ENCODE measurements around the gene DHRS7.
"Not testable (repeated sequence)": the region's sequence is repeated elsewhere in the genome, so short reads cannot be mapped to it uniquely, and the experiment has no call there.

The DHRS7 gene

GRCh38 chr14:60114881-60115280 is 50.3 kb downstream of the DHRS7 start:
- Histone ChIP-seq H3K36me3 (ENCODE audit: insufficient read depth, low read length) (peaks cover 54% of the 10 kb centered on the region), H3K4me2 (ENCODE audit: low read length) (no peak overlapping the region)

GRCh38 chr14:60111732-60112131 is 53.5 kb downstream of the DHRS7 start:
- Histone ChIP-seq H3K4me2 (ENCODE audit: low read length) (no peak overlapping the region), H3K9me3 (replicated peaks; ENCODE audit: low read length) (no peaks in the 10 kb centered on the region), H3K36me3 (ENCODE audit: insufficient read depth, low read length) (peaks cover 49% of the 10 kb centered on the region), H3K4me3 (ENCODE audit: low read length) (no peak overlapping the region), H3K4me1 (ENCODE audit: control insufficient read depth, insufficient read depth, low read length) (peaks cover under 1% of the 10 kb centered on the region), H3K27me3 (ENCODE audit: control insufficient read depth, insufficient read depth, low read length) (no peaks in the 10 kb centered on the region), H3K9ac (ENCODE audit: low read depth, low read length) (no peak overlapping the region)

More at GRCh38 chr14:60114881-60115280, 50.3 kb downstream of the DHRS7 start:
- Histone ChIP-seq H3K4me3 (ENCODE audit: low read length) (no peak overlapping the region), H3K4me1 (ENCODE audit: control insufficient read depth, insufficient read depth, low read length) (no peaks in the 10 kb centered on the region), H3K27me3 (ENCODE audit: control insufficient read depth, insufficient read depth, low read length) (no peaks in the 10 kb centered on the region), H3K9me3 (replicated peaks; ENCODE audit: low read length) (no peaks in the 10 kb centered on the region), H3K9ac (ENCODE audit: low read depth, low read length) (no peak overlapping the region)

GRCh38 chr14:60107477-60107876 is 57.7 kb downstream of the DHRS7 start:
- Histone ChIP-seq H3K9ac (ENCODE audit: low read depth, low read length) (no peak overlapping the region), H3K27me3 (ENCODE audit: control insufficient read depth, insufficient read depth, low read length) (no peaks in the 10 kb centered on the region), H3K9me3 (replicated peaks; ENCODE audit: low read length) (no peaks in the 10 kb centered on the region), H3K36me3 (ENCODE audit: insufficient read depth, low read length) (peaks cover 26% of the 10 kb centered on the region), H3K4me2 (ENCODE audit: low read length) (no peak overlapping the region), H3K4me3 (ENCODE audit: low read length) (no peak overlapping the region), H3K4me1 (ENCODE audit: control insufficient read depth, insufficient read depth, low read length) (peaks cover 14% of the 10 kb centered on the region)

- no peak overlapping the region for H3K4me3 ChIP-seq (ENCODE audit: low read length)
- H3K27me3 ChIP-seq (ENCODE audit: control insufficient read depth, insufficient read depth, low read length): no peaks in the 10 kb centered on the region
- peak overlapping the region; percentile 49 for H3K4me2 ChIP-seq (ENCODE audit: low read length)
- H3K4me1 ChIP-seq (ENCODE audit: control insufficient read depth, insufficient read depth, low read length): peaks cover 25% of the 10 kb centered on the region
- H3K9ac ChIP-seq (ENCODE audit: low read depth, low read length): peak overlapping the region; percentile 14
- H3K9me3 ChIP-seq (replicated peaks; ENCODE audit: low read length): no peaks in the 10 kb centered on the region
- peaks cover 25% of the 10 kb centered on the region for H3K36me3 ChIP-seq (ENCODE audit: insufficient read depth, low read length)
Observed at GRCh38 chr14:60106339-60106738, 58.9 kb downstream of the DHRS7 start.

GRCh38 chr14:60102389-60102788 is 62.8 kb downstream of the DHRS7 start:
- no peak overlapping the region for H3K4me3 ChIP-seq (ENCODE audit: low read length)
- H3K27me3 ChIP-seq (ENCODE audit: control insufficient read depth, insufficient read depth, low read length): no peaks in the 10 kb centered on the region
- H3K4me1 ChIP-seq (ENCODE audit: control insufficient read depth, insufficient read depth, low read length): peaks cover 27% of the 10 kb centered on the region
- no peak overlapping the region for H3K9ac ChIP-seq (ENCODE audit: low read depth, low read length)
- H3K4me2 ChIP-seq (ENCODE audit: low read length): peak overlapping the region; percentile 48
- no peaks in the 10 kb centered on the region for H3K9me3 ChIP-seq (replicated peaks; ENCODE audit: low read length)
- H3K36me3 ChIP-seq (ENCODE audit: insufficient read depth, low read length): peaks cover 11% of the 10 kb centered on the region

- Histone ChIP-seq H3K36me3 (ENCODE audit: insufficient read depth, low read length) (peaks cover 14% of the 10 kb centered on the region), H3K9me3 (replicated peaks; ENCODE audit: low read length) (no peaks in the 10 kb centered on the region), H3K4me1 (ENCODE audit: control insufficient read depth, insufficient read depth, low read length) (peaks cover 27% of the 10 kb centered on the region), H3K27me3 (ENCODE audit: control insufficient read depth, insufficient read depth, low read length) (no peaks in the 10 kb centered on the region), H3K4me2 (ENCODE audit: low read length) (no peak overlapping the region), H3K9ac (ENCODE audit: low read depth, low read length) (no peak overlapping the region), H3K4me3 (ENCODE audit: low read length) (no peak overlapping the region)
Observed at GRCh38 chr14:60101786-60102185, 63.4 kb downstream of the DHRS7 start.

GRCh38 chr14:60099855-60100254 is 65.3 kb downstream of the DHRS7 start:
- not testable (repeated sequence) for H3K9ac ChIP-seq (ENCODE audit: low read depth, low read length); H3K9me3 ChIP-seq (replicated peaks; ENCODE audit: low read length); H3K4me3 ChIP-seq (ENCODE audit: low read length); H3K27me3 ChIP-seq (ENCODE audit: control insufficient read depth, insufficient read depth, low read length); H3K4me2 ChIP-seq (ENCODE audit: low read length)
- Histone ChIP-seq H3K36me3 (ENCODE audit: insufficient read depth, low read length) (peaks cover 14% of the 10 kb centered on the region), H3K4me1 (ENCODE audit: control insufficient read depth, insufficient read depth, low read length) (peaks cover 34% of the 10 kb centered on the region)

- no peaks in the 10 kb centered on the region for H3K27me3 ChIP-seq (ENCODE audit: control insufficient read depth, insufficient read depth, low read length)
- peaks cover 40% of the 10 kb centered on the region for H3K4me1 ChIP-seq (ENCODE audit: control insufficient read depth, insufficient read depth, low read length)
- no peaks in the 10 kb centered on the region for H3K9me3 ChIP-seq (replicated peaks; ENCODE audit: low read length)
- no peak overlapping the region for H3K4me2 ChIP-seq (ENCODE audit: low read length)
- H3K36me3 ChIP-seq (ENCODE audit: insufficient read depth, low read length): peaks cover 14% of the 10 kb centered on the region
- H3K9ac ChIP-seq (ENCODE audit: low read depth, low read length): no peak overlapping the region
- H3K4me3 ChIP-seq (ENCODE audit: low read length): no peak overlapping the region
Observed at GRCh38 chr14:60097974-60098373, 67.2 kb downstream of the DHRS7 start.

GRCh38 chr14:60095781-60096450 is 69.3 kb downstream of the DHRS7 start:
- Histone ChIP-seq H3K4me2 (ENCODE audit: low read length) (peak overlapping the region; percentile 79), H3K36me3 (ENCODE audit: insufficient read depth, low read length) (peaks cover 14% of the 10 kb centered on the region), H3K9me3 (replicated peaks; ENCODE audit: low read length) (no peaks in the 10 kb centered on the region), H3K9ac (ENCODE audit: low read depth, low read length) (no peak overlapping the region), H3K4me1 (ENCODE audit: control insufficient read depth, insufficient read depth, low read length) (peaks cover 24% of the 10 kb centered on the region), H3K27me3 (ENCODE audit: control insufficient read depth, insufficient read depth, low read length) (no peaks in the 10 kb centered on the region), H3K4me3 (ENCODE audit: low read length) (peak overlapping the region; percentile 16)

- peak overlapping the region; percentile 21 for H3K4me3 ChIP-seq (ENCODE audit: low read length)
- peaks cover 30% of the 10 kb centered on the region for H3K4me1 ChIP-seq (ENCODE audit: control insufficient read depth, insufficient read depth, low read length)
- H3K9ac ChIP-seq (ENCODE audit: low read depth, low read length): no peak overlapping the region
- H3K4me2 ChIP-seq (ENCODE audit: low read length): peak overlapping the region; percentile 79
- H3K27me3 ChIP-seq (ENCODE audit: control insufficient read depth, insufficient read depth, low read length): no peaks in the 10 kb centered on the region
- H3K9me3 ChIP-seq (replicated peaks; ENCODE audit: low read length): no peaks in the 10 kb centered on the region
- H3K36me3 ChIP-seq (ENCODE audit: insufficient read depth, low read length): peaks cover 14% of the 10 kb centered on the region
Observed at GRCh38 chr14:60095231-60095630, 70.0 kb downstream of the DHRS7 start.

- peaks cover 14% of the 10 kb centered on the region for H3K36me3 ChIP-seq (ENCODE audit: insufficient read depth, low read length)
- H3K4me3 ChIP-seq (ENCODE audit: low read length): peak overlapping the region; percentile 83
Observed at GRCh38 chr14:60094306-60094897, 70.8 kb downstream of the DHRS7 start.

More at GRCh38 chr14:60094306-60094897, 70.8 kb downstream of the DHRS7 start:
- Histone ChIP-seq H3K4me1 (ENCODE audit: control insufficient read depth, insufficient read depth, low read length) (peaks cover 30% of the 10 kb centered on the region), H3K27me3 (ENCODE audit: control insufficient read depth, insufficient read depth, low read length) (no peaks in the 10 kb centered on the region), H3K4me2 (ENCODE audit: low read length) (peak overlapping the region; percentile 79), H3K9me3 (replicated peaks; ENCODE audit: low read length) (no peaks in the 10 kb centered on the region), H3K9ac (ENCODE audit: low read depth, low read length) (peak overlapping the region; percentile 96)
